NCI-H2196 (cell line): ENCODE results near the gene HOXB2.

Experiments used
- DNase-seq: peaks from one replicate; lab custom pipeline; 2025; ENCODE audit not compliant: unreplicated experiment; lab: John Stamatoyannopoulos, UW

Gene HOXB2

GRCh38 chr17:48579471-48579759, 34.5 kb upstream of the HOXB2 start:
- no peak for DNase-seq

DNA sequence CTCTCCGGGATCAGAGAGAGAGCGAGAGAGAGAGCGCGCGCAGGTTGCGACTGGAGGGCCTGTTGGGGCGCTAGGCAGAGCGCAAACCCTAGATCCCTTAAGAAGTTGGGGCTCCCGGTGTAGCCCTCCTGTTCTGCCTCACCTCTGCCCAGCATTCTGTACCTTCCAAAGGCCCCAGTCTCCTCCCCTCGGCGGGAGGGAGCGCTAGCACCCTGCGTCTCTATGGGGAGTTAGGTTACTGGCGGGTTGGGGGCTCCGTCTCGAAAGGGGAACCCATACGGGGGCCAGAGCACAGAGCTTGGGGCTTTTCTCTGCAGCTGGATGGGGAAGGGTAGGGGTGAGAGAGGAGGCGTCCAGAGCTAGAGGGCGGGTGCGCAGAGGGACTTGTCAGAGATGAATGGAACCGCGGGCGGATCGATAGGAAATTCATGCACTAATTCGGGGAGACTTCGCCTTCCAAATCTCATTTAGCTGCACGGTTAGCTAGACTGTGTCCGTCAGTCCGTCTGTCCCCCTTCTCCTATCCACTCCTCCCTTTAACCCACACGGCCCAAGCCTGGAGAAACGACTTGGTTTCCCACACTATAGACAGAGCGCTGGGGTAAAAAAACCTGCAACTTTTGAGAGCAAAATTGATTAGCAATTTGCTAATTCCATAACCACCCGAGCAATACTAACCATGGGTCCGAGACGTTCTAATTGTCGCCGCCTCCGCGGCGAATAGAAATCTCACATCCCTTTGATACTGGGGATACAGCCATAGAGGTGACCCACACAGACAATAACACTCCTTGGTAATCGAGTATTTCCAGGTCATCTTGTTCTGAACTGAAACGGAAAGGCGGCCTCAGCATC, 33.9 kb upstream of the HOXB2 start:
- no peak for DNase-seq

DNA sequence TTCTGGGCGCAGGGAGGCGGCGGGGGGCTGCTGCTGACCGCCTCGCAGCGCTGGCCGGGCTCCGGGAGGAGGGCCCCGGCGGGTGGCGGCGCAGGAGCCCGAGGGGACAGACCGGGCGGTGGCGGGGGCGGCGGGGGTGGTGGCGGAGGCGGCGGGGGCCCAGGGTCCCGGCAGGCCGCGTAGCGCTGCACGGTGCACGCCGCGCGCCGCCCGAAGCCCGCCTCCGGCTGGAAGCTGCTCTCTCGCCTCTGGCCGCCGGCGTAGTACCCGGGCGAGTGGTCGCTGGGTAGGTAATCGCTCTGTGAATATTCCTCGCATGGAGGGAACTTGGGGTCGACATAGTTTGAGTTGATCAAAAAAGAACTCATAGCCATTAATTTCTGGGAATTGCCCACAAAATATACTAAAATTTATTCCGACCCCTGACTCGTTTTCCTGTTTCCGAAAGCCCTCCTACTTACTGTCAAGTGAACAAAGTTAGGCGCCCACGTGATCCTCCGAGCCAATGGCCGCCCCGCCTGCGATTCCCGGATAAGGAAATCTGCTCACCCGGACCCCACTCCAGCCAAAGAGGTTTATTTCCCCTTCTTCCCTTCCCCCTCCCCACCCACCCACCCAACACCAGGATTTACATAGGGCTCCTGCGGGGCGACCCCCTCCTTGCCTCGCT, 33.2 kb upstream of the HOXB2 start, which contains the start of gene HOXB4:
HOXB4 (minus strand) TSS at position 405 of the 670 bp plus-strand sequence; CDS start at position 374, 31 bp downstream.
- no peak for DNase-seq

DNA sequence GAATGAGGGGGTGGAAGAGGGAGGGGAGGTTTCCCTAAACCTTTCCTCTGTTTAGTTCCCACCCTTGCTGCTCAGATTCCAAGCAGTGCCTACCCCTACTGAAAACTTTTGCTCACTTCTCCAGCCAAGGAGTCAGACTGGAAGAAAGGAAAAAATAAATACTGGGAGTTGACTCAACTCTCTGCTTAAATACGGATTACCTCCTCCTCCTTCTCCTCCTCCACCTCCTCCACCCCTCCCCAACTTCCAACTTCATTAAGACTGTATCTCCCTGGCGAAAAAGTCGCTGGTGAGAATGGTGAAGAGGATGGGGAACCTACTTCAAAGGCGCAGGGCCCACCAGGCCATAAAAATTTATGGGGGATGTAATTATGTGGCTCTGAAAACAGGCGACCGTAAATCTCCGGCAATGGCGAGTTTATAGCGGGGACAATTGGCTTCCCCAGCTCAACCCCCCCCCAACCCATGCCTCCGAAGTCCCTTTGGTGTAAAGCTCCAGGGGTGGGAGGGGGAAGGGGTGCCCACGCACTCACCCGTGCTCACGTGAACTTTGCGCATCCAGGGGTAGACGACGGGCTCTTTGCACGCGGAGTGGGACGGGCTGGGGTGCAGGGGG, 32.5 kb upstream of the HOXB2 start:
- DNase-seq, result no peak

- DNase-seq, result no peak
Observed at GRCh38 chr17:48576479-48577309, 31.8 kb upstream of the HOXB2 start.

DNA sequence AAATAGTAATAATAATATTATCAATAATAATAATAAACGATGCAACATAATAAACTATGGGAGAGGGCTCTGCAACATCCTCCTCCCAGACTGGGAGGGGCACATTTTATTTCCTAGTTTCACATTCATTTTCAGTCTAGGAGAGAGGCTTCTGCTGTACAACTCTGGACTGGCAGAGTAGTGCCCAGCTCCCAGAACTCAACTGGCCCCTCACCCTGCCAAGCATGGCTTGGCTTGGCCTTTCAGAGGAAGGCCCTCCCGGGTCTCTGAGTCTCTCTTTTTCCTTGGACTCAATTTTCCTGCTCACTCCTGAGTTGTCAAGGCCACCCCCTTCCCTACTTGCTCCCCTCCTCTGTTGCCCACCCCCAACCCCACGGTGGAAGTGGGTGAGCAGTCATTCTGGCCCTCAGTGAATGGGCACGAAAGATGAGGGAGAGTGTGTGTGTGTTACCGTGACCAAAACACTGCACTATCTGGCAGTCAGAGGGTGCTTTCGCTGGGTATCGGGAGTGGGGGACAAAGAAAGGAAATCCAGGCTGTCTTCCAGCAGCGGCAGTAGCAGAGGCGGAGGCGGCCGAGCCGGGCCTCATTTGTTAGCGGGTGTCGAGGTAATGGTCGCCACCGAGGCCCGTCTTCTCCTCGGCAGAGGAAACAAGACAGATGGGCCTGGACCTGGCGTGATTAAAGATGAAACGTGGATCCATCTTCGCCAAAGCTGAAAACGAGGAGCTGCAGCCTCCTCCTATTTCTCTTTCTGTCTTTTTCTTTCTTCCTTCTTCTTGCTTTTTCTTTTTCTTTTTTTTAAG, 31.0 kb upstream of the HOXB2 start:
- DNase-seq, result no peak

DNA sequence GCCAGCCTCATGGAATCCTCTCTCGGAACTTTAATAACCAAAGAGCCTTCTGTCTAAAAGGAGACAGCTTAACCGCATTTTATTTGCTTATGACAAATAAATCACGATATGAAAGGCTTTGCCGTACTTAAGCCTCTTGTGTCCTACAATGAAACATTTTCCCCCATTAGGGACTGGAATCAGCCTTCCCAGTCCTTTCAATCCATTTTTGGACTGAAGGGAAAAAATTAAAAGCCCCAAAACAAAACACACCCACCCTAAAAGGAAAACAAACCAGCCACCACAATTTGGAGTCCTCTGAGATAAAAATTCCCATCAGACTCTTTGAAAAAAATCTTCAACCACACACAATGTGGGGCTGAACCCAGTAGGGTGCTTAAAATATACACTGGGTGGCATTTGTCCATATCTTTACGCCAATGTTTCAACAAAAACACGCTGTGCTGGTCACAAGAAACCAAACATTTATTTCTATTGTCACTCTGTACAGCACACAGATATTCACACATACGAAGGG, 30.2 kb upstream of the HOXB2 start:
- DNase-seq, result no peak

DNA sequence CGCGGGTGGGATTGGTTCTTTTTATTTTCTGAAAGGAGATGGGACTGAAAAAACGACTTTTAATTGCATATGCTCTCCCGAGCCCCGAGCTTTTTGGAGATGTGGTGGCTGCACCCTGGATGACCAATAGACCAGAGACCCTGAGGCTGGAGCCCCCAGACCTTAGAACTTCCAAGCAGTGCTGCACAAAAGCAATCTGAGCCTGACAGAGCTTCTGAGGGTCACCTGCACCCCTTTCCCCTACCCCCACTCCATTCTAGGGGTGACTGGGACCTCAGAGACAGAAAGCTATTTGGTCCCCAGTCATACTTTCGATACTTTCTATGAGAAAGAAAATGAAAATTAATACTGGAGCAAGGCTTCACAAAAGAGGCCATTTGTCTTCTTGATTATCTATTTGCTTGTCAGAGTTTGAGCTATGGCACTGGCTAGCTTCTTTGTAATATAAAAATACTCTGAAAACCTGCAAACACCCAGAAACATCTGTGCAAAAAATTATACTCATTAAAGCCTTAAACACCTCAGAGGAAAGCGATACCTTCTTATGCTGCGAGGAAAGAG, 29.7 kb upstream of the HOXB2 start:
- DNase-seq, result no peak

DNA sequence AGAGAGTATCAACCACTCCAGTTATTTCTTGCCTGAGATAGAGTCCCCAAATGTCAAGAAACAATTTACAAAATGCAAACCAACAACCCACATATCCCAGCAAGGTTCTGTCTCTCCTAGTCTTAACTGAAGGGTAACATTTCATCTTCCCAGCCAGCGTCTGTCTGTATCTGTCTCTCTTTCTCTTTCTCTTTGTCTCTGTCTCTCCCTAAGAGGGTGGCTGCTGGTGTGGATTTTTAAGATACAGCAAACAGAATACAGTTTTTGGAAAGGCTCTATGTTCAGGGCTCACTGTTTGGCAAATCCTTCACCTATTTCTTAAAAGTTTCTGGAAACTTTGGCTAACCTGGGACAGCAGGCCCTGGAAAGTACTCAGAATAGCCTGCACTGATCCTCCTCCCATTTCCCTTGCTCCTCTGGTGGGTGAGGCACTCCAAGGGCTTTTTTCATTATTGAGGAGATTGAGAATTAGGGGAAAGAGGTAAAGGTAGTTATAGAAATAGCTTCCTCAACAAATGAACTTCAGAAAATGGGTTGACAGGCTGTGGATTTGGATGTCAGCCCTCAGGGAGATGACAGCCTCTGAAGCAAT, 27.0 kb upstream of the HOXB2 start:
- DNase-seq, result no peak

DNA sequence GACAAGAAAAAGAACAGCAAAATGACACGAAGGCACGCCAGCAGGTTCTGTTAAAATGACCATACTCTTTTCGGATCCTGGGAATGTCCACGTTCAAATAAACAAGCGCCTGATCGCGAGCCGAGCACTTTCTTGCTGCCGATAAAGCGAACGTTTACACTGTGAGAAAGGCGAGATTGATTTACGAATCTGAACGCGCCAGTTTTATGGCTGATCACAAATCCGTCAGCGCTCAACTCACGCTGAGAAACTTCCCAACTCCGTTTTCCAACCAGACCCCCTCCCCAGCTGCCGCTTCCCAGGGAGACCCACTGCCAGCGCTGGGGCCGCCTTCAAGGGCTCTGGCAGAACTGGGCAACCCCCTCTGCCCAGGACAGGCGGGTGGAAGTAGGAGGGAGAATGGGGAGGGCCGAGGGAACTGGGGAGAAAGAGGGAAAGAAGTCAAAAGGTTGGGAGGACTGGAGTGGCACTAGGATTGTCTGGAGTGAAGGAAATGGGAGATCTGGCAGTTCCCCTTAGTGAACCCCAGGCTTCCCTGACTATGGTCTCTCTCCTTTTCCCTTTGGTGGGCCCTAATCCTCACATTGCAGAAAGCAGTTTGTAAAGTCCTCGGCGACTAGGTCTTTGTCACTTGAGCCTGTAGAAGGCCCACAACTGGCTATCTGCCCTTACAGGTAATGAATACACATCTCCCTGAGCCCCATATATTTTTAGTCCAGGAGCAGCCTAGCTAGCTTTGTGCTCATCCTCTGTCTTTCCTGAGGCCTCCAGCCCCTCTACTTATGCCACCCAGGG, 26.3 kb upstream of the HOXB2 start:
- DNase-seq, result no peak

GRCh38 chr17:48570325-48571023, 25.6 kb upstream of the HOXB2 start:
- DNase-seq, result no peak

- no peak for DNase-seq
Observed at GRCh38 chr17:48569674-48570324, 24.9 kb upstream of the HOXB2 start.

DNA sequence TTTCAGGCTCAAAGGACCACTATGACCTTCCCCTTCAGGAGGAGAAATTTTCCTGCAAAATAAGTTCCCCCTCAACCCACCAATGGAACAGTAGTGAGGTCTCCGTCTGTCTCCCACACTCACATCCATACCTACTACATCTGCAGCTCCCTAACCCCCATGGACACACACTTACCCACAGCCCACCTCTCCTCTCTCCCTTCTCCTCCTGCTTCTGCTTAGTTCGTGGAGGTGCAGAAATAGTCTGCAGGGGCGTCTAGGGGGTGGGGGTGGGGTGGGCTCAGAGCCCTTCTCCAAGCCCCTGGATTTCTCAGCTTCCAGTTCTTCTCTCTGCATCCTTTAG, 24.3 kb upstream of the HOXB2 start:
- no peak for DNase-seq

GRCh38 chr17:48568499-48569239, 23.8 kb upstream of the HOXB2 start:
- DNase-seq, result no peak

DNA sequence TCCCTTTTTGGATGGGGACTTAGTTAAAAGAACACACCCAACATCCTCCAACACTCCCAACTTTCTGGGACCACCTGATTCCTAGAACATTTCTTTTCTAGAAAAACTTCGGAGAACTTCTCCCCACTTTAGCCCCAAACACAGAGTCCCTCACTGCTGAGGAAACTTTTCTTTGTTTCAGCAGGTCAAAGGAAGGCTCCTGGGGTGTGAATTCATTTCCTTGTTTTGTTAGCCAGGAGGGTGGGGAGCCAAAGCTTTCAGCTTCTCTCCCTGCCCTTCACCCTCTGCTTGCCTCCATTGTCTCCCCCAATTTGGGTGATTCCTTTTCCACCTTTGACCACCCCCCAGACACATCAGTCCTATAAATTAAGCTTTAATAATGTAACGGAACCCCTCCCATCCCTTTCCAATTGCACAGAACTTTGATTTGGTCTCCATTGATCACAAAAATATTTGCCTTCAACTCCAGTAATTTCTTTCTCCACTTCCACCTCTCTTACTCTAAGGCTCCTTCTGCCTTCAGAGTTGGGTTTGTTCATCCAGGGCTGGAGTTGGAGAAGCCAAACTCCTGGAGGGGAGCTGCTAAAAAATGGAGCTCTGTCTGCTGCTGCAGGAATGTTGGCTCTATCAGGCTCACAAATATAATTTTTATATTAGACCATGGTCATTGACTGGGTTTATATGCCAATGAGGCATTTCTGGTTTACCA, 22.9 kb upstream of the HOXB2 start:
- DNase-seq, result no peak

- no peak for DNase-seq
Observed at GRCh38 chr17:48567209-48567608, 22.3 kb upstream of the HOXB2 start.
